COLO668 (cell line): ENCODE measurements around the gene QSOX2.

Experiments
- DNase-seq: peaks from one replicate; lab custom pipeline; 2025; ENCODE audit not compliant: unreplicated experiment; lab: John Stamatoyannopoulos, UW

Gene QSOX2

DNA sequence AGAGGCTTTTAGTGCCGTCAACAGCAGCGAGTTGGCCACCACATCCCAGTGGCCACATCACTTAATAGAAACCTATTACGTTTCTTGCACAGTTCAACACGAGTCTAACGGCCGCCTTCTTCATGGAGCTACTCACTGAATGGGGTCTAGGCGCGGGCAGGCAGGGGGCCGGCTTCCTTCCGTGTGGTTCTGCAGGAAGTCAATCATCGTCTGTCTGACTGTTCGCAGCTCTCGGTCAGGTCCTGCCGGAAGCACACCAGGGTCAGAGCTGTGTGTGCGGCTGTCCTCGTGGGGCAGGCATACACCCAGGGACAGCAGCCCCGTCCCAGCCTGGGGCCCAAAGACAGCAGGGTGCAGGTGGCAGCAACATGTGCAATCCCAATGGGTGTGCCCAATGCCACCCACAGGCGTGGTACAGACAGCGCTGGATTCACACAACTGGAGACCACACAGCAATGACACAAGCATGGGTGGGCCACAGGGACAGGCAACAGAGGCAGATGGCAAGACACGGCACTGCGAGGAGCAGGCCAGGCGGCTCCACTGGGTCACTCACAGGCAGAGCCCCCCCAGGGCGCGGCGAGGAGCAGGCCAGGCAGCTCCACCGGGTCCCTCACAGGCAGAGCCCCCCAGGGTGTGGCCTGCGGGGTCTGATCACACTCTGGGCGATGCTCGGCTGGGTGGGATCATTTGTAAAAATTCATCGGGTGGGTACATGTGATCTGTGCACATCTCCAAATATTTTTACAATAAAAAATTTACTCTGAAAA, 21.6 kb downstream of the QSOX2 start:
- no peak for DNase-seq

DNA sequence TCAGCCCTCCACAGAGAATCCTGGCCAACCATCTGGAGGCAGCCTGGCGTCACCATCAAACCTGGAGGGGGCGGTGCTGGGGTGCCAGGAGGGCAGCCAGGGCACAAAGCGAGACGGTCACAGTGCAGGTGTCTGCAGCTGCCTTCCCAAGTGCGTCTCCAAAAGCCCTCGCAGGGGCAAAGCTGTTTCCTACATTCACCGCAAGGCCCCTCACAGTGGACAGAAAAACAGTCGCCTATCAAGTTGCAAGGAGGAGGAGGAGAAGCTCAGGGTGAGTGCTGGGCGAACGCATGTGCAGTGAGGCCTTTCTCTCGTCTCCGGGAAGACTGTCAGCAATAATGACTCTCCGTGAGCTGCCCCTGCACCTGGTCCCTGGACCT, 22.7 kb downstream of the QSOX2 start:
- DNase-seq, result no peak

- DNase-seq, result no peak
Observed at GRCh38 chr9:136222166-136222905, 23.3 kb downstream of the QSOX2 start.

DNA sequence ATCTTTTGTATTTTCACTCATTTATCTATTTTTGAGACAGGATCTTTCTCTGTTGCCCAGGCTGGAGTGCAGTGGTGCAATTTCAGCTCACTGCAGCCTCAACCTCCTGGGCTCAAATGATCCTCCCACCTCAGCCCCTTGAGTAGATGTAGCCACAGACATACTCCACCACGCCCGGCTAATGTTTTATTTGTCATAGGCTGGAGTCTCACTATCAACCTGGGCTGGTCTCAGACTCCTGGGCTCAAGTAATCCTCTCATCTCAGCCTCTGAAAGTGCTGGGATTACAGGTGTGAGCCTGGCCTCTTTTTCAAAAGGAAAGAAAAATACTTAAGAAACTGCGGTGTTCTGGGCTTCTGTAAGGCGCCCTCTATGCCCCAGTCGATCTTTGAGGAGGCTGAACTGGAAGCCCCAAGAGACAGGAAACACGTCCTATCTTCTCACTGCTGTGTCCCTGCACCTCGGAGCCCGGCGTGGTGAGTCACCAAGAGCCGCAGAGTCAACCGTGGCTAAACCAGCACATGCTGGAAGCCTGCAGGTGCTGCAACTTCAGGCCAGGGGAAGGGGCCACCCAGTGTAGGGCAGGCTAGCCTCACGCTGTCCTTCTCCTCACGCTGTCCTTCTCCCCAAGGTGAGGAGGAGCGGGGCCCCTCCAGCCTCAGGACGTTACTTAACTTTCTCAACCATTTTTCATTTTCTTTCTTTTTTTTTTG, 25.4 kb downstream of the QSOX2 start:
- DNase-seq, result no peak

- DNase-seq, result no peak
Observed at GRCh38 chr9:136219276-136219675, 26.3 kb downstream of the QSOX2 start.

- no peak for DNase-seq
Observed at GRCh38 chr9:136218673-136219072, 26.9 kb downstream of the QSOX2 start.

DNA sequence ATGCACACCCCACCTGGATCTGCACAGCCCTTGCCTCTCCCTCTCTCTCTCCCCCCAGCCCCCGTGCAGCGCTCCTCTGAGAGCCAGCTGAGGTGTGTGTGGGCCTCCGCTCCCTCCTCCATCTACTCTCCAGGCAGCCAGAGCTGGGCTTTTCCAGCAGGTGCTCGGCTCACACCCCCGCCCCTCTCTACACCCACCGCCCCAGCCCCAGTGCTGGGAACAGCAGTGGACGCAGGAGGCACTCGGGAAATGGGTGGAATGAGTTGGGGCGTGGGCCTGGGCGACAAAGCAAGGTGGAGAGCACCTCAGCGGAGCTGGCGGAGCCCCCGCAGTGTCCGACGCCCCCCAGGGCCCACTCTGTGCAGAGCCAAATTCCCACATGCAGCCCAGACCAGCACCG, 27.3 kb downstream of the QSOX2 start:
- DNase-seq, result no peak

GRCh38 chr9:136216541-136217244, 28.9 kb downstream of the QSOX2 start:
- DNase-seq, result no peak

DNA sequence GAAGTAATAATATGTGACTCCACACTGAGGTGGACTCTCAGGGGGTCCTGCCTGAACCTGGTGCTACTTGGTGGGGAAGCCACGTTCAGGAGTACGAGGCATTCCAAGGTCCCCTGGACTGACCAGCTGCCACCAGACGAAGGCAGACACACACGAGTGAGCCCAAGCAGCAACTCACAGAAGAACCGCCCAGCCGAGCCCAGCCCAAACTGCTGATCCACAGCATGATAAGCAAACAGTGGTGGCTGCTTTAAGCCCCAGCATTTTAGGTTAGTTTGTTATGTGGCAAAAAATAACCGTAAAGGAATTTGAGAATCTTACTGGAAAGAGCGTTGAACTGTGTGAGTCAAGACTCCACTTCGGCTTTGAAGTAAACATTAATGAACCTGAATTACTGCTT, 31.9 kb downstream of the QSOX2 start:
- no peak for DNase-seq

DNA sequence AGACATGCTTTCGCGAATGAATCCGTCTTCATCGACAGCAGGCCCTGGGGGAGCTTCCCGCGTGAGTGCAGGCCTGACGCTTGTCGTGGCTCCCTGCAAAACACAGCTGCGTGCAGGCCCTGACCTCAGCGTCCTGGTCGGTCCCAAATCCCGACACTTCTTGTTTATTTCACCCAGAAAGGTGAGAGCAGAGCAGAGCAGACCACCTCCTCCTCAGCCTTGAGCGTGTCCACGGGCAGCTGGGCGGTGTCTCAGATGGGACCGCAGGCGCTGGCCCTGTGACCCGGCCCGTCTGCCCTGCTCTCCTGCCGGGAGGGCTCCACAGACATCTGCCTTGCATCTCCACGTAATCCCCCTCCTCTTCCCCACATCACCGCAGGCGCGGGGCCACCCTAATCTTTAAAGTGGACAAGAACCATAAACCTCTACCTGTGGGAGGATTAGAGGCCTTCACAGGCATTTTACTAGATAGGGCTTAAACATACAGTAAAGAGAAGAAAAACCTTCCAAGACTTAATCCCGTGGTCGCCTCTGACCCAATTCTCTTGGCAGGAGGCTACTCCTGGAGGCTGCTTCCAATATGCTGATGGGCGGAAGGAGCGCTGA, 33.2 kb downstream of the QSOX2 start:
- no peak for DNase-seq

GRCh38 chr9:136211441-136212344, 33.9 kb downstream of the QSOX2 start:
- no peak for DNase-seq

DNA sequence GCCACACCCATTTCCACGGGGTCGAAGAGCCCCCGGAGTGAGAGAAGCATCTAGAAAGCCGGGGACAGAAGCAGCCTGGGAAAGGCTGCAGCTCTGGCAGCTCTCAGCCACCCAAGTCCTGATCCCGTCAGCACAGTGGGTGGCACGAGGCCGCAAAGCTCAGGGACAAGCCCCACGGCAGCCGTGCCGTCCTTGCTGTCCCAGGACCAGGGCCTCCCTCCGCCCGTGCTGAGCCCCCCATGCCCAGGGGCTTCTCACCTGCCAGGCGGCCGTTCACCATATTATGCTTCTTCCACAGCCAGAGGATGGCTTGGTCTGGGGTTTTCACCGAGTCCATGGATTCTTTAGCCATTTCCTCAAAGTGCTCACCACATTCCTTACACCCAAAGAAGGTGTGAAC, 34.6 kb downstream of the QSOX2 start:
- DNase-seq, result no peak

- no peak for DNase-seq
Observed at GRCh38 chr9:136210276-136210675, 35.3 kb downstream of the QSOX2 start.

DNA sequence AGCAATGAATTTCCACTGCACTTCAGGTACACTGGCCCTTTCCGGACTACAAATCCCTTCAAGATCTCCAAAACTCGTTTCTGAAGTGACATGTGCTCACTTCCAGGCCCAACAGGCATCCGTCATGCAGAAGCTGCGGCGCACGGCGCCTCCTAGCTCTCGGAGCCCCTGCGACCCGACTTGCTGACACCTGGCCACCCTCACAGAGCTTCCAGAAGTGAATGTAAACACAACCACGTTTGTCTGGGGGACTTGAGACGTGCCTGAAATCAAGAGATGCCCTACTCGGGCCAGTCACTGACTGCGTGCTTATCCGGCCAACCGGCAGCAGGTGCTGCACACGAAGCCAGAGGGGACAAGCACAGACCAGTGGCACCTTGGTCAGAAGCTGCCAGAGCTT, 35.8 kb downstream of the QSOX2 start:
- DNase-seq, result no peak

GRCh38 chr9:136209232-136209631, 36.4 kb downstream of the QSOX2 start:
- no peak for DNase-seq

GRCh38 chr9:136208675-136209074, 36.9 kb downstream of the QSOX2 start:
- DNase-seq, result no peak

DNA sequence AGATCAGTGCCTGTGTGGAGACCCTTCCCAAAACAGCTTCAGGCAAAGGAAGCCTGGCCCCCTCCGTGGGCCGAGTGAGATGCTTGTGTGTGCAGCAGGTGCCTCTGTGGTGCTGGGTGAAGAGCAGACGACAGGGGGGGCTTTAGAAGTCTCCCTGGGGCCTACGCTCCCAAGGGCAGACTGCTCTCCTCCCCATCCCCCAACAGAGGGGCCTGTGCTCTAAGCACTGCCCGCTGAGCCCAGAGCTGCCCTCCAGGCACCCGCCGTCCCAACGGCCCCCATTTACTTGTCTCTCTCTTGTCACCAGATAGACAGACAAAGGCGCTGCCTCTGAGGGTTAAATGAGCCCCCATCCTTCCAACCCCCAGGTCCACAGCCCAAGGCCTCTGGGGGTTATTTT, 38.0 kb downstream of the QSOX2 start:
- no peak for DNase-seq

DNA sequence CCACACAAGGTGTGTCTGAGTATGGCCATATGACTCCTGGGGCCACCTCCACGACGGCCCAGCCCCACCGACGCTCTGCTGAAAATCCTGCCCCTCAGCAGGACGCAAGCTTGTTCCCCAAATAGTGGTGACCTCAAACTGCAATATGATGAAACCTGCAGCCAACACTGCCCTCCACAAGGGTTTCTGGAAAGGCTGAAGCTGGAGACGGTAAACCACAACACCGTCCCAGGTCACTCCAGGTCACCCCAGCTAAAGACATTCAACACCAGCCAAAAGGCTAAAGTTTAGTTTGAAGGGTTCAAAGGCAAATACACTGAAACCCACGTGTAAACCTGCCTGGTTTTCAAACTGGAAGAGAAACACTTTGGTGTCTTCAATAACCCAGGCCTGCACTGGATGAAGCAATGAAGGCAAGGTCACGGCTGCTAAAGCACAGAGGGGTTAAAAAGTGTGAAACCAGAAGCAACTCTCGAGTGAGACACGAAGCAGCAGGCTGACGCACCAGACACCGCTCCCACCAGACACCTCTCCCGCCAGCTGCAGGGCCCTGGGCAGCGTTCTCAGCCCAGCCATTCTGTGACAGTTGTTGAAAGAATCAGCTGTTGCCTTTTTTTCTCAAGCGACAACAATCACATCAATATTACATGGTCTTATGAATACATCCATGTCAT, 38.9 kb downstream of the QSOX2 start:
- no peak for DNase-seq

DNA sequence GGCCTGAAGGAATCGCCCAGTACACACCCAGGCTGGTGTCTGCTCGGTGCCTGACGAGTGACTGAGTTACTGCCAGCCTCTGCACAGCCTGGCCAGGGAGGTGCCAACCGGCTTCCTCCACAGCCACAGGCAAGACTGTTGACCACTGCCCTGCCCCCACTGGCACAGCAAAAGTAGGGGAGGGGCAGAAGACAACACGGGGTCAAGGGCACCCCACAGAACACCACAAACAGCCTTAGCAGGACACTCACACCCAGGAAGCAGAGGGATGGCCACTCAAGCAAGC, 40.0 kb downstream of the QSOX2 start:
- no peak for DNase-seq
